ENCODE results near the gene APMAP.

The APMAP gene

DNA sequence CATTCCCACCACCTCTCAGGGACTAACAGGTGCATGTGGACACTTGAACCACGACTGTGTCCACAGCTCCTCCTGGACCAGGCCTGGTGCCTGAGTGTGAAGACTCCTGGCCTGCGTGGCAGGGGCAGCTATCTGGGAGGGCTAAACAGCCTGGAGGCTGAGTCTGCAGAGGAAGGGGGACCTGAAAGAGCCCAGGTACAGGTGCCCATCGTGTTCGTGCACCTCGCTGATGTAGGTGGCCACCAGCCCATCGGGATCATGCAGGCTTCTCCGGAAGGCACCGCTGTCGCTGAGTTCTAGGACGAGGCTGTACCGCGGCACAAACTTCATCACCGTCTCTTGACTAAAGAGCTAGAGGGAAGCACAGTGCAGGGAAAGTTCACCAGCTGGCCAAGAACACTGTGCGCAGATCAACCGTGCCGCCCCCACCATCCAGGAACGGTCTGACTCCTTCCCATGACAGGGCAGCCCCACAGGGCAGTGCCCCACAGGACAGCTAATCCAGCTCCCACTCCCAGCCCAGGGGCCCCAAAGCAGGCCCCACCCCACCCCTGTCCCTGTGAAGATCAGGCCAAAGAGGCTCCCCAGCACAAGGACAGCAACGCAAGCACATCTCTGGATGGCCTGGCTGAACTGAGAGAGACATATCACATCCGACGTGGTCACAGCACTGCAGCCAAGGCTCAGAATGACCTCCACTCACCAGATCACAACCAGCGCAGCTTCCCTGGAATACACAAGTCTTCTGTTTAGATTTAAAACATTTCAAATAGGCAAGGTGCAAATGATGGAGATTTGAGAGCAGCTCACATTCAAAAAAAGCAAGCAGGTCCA, 28.7 kb downstream of the APMAP start:
- DNase-seq = no peak

DNA sequence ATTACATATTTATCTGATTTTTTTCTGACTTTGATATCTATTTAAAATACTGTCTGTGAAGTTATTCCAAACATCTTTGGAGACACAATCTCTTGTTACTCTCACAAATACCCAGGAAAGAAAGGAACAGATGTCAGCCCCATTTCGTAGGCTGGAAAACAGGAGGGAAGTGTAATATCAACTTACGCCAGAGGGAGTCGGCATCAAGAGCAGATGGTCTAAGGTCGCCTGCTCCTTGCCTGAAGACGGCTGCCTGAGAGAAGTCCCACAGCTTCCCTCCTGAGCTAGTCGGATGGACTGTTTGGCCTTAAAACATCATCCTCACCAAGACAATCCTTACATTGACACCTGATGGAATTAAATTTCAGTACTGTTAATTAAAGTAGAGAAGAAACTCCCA, 30.0 kb downstream of the APMAP start:
- no peak for DNase-seq

DNA sequence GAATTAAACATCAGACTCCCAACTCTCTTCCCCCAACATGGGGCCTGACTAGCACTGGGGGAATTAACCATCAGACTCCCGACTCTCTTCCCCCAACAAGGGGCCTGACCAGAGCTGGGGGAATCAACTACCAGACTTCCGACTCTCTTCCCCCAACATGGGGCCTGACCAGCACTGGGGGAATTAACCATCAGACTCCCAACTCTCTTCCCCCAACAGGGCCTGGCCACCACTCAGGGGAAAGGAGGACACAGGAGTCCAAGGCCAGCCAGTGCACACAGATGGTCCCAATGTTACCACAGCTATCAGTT, 30.4 kb downstream of the APMAP start:
- no peak for DNase-seq

DNA sequence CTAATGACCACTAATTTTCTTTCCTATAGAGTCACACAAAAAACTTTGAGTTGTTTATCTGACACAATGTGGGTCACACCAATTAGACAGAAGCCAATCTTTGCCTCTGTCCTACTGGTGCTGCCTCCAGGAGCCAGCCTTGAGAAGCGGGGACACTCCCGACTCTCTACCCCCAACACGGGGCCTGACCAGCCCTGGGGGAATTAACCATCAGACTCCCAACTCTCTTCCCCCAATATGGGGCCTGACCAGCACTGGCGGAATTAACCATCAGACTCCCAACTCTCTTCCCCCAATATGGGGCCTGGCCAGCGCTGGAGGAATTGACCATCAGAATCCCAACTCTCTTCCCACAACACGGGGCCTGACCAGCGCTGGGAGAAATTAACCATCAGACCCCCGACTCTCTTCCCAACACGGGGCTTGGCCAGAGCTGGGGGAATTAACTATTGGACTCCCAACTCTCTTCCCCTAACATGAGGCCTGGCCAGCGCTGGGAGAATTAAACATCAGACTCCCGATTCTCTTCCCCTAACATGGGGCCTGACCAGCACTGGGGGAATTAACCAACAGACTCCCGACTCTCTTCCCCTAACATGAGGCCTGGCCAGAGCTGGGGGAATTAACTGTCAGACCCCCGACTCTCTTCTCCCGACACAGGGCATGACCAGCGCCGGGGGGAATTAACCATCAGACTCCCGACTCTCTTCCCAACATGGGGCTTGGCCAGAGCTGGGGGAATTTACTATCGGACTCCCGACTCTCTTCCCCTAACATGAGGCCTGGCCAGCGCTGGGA, 31.0 kb downstream of the APMAP start:
- DNase-seq = no peak

DNA sequence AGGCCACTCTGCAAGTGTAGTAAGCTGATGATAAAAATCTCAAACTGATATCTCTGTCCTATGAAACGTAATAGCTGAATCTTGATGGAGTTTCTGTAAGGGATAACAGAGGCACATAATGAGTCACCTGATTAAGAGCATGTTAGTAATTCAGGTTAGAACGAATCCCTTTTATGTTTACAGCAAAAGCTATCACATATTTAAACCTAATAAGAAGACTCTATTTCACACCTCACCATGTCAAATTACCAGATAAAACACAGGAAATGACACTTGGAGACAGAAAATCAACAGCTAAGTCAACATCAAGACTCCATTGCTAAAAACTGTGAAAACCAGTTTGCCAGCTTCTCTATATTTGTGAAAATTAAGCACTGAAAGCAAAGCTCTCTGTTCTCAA, 31.7 kb downstream of the APMAP start:
- DNase-seq = no peak

DNA sequence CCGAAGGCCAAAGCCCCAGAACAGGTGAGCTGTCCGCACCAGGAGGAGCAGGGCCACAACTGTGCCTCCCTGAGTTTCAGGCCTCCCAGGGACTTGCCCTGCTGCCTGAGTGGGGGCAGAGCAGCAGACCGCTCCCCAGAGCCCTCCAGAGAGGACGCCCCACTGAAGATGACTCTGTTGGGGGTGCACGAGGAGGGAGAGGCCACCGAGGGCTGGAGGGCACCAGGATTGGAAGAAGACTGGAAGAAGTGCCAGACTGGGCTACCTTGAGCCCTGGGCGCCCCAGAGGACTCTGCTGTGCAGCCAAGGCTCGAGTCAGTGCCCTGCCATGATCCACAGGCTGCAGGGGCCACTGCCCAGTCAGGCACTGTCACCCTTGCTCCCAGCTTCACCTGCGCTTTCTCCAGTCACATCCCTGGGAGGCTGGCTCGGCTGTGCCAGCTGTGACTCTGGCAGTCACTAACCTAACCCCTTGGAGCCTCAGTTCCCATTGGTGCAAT, 32.2 kb downstream of the APMAP start:
- no peak for DNase-seq

DNA sequence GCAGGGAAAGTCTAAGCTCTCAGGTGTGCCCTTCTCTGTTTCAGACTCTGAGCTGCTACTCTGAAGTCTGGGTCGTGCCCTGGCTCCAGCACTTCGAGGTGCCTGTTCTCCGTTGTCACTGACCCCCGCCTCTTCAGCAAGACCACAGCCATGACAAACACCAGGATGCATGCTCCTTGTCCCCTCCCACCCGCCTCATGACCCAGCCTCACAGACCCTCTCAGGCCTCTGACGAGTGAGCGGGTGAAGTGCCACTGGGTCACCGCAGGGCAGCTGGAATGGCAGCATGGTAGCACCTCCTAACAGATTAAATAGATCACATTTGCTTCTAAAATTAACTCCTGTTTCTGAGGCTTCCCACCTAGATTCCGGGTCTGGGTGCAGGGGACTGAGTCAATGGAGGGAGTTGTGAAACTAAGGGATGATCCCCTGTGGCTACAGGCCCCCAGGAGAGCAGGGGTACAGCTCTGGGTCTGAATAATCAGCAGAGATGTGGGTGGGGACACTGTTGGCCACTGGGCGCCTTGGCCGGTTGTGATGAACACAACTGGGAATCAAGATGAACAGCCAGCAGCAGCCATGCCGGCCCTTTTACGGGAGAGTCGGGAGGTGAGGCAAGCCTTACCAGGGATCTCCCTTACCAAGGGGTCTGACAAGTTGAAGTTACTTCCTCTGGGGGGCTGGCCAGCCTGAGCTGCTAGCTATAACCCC, 32.8 kb downstream of the APMAP start:
- no peak for DNase-seq

DNA sequence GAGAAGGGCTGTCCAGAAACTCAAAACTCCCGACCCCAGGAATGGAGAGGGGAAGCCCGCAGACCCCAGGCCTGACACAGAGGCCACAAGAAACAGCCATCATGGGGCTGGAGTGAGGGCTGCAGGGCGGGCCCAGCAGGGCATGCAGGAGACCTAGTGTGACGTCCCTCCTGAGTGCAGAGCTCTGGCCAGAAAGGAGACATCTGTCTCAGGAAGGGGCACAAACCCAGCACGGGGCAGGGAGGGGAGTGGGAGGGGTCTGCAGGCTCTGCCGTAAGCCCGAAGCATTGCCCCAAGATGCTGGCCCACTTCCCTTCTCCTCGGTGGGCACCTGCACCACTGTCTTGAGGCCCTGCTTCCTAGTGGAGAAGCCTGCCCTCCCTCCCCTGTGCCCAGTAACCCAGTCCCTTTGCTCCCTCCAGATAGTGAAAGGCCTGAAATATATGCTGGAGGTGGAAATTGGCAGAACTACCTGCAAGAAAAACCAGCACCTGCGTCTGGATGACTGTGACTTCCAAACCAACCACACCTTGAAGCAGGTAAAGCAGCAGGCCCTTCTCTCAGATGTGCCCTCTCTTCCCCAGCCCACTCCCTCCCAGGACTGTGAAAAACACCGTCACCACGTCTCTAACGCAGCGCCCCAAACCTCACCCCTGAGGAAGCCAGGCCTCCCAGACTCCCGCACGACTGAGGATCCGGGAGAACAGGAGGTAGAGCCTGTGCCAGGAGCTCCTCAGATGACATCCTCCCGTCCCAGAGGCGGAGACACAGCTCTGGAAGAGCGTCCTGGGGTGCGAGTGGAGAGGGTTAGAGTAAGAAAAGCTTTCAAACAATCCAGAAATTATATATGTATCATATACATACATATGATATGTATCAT, 33.8 kb downstream of the APMAP start:
- no peak for DNase-seq

DNA sequence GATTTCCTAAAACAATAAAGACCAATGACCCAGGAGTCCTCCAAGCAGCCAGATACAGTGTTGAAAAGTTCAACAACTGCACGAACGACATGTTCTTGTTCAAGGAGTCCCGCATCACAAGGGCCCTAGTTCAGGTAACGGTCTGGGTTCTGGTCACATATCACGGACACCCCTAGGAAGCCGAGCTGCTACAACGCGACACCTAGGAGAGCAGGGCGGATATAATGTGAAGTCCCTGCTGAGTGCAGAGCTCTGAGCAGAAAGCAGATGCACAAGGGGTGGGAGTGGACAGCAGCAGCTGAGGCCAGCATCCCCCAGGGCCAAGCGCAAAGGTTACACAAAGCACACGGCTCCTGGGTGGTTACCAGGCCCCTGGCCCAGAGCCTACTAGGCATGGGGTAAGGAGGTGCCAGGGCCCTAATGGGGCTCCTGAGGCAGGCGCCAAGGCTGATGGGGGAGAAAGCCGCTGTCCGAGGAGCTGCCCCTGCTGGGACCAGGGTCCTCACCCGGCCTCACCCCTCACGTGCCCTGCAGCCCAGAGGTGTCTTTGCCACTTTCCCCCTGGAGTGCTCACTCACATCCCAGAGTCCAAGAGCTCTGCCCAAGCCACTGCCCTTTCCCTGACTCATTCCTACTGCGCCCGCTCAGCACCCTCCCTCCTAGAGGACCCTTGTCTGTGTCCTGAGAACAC, 35.1 kb downstream of the APMAP start:
- no peak for DNase-seq

DNA sequence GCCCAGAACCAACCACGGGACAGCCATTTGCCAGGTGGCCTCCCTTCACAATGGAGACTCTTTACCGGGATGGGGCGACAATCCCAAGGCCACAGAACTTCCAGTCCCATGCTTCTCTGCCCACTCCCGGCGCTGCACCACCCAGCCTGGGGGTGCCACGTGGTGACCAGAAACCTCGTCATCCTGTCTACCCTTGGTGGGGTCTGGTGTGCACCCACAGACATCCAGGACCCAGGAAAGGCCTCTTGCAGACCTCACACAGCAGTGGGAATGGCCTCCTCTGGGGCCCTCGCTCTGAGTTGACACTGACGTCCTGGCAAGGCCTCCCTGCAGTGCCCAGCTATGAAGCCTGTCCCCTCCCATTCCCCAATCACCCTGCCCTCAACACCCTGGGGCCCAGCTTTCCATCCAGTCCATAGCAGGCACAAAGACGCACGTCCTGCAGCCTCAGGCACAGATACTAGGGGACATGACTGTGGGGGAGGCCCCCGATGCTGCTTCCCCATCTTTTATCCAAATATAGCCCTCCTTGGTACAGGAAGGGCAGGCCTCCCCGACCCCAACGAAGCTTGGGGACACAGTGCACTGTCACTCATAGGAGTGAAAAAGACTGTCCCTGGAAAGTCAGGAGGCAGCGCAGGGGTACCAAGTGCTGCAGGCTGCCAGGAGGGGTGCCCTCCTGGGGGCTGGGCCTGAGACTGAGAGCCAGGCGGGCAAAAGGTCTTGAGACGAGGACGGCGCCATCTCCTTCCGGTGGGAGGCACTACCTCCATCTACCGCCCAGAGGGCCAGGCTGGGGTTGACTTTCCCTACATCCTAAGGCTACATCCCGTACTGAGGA, 36.3 kb downstream of the APMAP start:
- no peak for DNase-seq

DNA sequence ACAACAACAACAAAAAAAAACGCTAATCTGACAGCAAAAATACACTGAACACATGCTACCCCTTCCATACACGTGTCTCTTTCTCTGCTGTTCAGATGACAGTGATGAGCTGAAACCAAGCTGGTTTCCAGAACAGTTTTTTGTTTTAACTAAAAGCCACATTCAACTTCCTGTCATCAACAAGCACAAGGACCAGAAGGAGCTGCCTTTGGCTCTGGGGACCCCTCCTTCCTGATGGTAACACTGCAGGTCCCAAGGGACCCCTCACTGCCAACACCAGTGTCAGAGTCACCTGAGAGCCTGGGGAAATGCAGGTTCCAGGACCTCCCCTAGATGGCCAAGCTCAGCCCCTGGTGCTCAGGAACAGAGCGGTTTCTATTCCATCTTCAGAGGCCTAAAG, 37.5 kb downstream of the APMAP start:
- DNase-seq = no peak

DNA sequence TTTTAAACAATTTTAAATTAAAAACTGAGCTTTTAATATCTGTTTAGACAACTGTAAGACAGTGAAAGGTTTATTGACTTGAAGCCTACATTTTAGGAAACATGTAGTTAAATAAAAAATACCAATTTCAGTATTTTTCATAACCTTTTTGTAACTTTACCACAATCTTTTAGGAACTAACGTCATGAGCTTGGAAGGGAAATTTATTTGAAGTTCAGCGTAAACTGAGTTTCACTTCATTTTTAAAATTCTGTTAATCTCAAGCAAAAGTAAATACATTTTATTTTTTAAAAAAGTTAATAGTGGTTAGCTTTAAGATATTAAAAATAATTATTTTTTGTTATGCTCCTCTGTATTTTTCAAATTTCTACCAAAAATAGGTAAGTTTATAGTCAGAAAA, 38.0 kb downstream of the APMAP start:
- DNase-seq = no peak

DNA sequence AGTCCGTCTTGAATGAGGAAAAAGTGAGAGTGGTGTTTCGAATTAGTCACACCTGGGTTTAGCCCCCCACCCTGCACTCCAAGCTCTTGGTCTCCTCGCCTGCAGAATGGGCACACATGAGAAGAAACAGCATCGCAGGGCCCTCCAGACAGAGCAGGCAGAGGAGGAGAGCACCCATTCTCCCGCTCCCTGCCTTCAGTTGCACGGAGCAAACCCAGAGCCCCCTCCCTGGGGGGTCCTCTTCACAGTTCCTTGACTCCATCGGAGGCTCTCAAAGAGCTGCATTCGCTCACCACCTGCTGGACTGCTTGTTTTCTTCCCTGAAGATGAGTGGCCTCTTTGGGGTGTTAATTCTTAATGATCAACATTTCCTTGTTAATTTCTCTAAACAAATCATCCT, 38.4 kb downstream of the APMAP start:
- DNase-seq = no peak

DNA sequence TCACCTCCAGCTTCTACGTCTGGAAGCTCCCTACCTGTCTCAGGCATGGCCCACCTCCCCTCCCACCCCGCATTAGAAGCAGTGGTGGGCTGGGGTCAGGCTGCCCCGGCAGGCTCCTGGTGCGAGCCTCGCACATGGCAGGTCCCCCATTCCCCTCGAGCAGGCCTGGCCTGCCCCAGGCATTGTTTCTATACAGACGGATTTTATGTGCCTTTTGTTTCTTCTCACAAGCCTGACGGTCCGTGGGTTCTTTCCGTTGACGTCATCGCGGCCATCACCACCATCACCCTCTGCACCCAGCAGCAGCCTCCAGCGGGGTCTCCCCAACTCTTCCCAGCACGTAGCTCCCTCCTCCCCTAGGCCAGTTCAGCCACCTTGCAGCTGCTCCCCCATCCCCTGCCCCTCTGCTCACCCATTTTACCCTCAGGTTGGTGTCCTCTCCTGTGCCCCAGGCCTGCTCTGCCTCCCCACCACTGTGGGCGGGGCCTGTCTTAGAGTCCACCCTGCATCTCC, 38.9 kb downstream of the APMAP start:
- no peak for DNase-seq

DNA sequence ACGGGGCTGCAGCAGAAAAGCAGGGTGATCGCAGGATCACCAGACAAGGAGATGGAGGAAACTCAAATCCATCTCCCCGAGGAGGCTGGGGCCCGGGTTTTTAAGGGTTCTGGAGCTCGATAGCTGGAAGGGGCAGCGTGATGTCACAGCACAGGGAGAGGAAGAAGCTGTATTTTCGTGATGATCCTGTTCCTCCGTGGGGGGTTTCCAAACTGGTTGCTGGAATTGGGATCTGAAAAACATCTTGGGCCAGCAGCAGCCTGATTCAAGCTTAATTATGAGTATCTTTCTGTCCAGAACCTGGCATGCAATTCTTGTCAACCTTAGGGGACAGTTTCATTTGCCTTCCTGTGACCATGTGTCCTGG, 39.4 kb downstream of the APMAP start:
- no peak for DNase-seq

DNA sequence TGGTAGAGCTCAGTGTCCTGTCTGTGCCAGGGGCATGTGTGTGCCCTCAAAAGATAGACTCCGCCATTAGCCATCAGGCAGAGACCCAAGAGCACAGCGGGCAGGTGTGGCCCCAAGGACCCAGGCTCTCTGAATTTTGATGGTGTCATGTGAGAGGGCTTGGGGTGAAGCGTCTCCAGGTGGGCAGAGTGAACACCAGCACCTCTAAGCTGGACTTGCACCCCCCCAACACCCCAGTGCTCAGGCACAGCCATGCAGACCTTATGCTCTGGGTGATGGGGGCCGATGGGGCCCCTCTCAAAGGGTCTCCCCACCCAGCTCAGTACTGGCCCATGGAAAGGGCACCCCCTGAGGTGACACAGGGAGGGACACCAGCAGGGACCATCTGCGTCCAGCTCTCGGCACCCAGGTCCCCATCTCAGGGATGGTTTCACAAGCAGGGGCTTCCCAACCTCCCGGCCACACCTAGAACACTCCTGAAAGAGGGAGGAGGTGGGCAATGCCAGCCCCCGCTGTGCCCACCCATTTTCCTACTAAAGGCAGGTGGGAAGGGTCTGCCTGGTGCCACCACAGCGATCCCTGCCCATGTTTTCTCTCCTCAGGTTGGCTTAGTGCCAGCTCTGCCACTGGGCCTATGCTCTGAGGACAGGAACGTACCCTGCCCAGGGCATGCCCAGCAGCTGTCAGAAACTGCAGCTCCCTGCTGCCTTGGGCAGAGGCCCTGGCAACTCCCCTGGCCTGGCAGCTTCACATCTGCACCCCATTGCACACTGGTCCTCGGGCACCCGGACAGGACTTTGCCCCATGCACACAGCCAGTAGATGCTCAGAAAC, 40.0 kb downstream of the APMAP start:
- no peak for DNase-seq

DNA sequence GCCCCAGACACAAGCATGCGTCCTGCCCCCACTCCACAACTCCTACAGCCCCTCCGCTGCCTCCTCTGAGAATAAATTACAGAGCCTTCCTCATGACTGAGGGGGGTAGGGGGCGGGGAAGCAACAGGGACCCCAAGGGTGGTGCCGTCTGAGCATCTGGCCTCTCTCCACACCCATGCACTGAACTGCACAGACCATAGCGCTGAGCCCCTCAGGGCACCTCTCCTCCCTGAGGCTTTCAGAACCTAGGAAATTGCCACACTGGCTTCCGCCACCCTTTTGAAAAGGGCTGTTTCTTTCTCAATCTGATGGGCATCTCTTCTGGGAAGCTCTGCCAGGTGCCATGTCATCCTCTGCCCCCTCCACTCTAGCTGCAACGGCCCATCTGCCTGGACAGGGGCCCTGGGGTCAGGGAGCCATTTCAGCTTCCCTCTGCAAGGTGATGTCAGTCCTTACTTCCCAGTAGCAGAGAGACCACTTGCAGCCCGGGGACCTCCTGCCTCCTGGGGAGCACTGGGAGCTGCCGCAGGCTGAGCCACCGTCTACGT, 40.9 kb downstream of the APMAP start:
- no peak for DNase-seq

DNA sequence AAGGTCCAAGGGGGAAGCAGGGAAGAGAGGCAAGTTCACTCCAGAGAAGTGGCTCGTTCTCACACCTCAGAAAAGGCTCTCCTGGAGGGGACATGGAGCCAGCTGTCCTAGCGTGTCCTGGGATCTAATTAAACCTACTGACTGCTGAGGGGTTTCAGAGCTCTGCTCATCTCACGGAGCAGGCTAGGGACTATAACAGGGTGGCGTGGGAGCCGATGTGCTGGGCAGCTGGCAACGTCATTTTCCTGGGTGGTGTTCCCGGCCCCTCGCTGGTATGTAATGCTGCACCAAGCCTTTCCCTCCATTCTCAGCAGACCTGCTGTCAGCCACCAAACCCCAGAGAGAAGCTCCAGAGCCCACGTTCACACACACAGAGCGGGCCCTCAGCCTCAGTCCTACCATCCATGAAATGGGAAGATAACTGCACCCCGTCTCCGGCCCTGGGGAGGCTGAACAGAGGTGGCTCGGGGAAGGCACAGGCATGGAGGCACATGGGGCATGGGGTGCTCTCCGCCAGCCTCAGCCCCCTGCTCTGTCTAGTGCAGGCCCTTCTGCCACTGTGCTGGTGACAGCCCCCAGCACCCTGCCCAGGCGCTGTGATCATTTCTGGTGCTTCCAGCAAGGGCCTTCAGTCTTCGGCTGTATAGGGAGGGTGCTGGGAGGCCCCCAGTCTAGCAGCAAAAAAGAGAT, 41.6 kb downstream of the APMAP start:
- DNase-seq = no peak
